Forelimb muscle (tissue), 1 donor: Measurements from ENCODE around the gene INSRR. TPM values are rescaled to one million over a fixed set of nuclear protein-coding genes. Genes with fewer than 3 reads are reported as not detected.
A peak's percentile ranks its signal among the peaks of the same experiment; 100 is the strongest.

Experiments used
- DNase-seq: peaks from one replicate; pipeline ENCODE4 v3.0.0-alpha.2; 2013; ENCODE audit warnings: low read depth
- polyA plus RNA-seq: library from polyadenylated mRNA; unstranded; fragments of 120-200 nt; gene quantifications from one replicate; pipeline ENCODE4 v1.2.1, GENCODE V29; 2013; ENCODE audit not compliant: insufficient read length

INSRR gene
- polyA plus RNA-seq, 1 donor, result 0.70 TPM

- no peak for DNase-seq
These were observed 26.5 kb downstream of the INSRR start for GRCh38 chr1:156832434-156832833.

GRCh38 chr1:156828400-156829124, 30.4 kb downstream of the INSRR start:
- no peak for DNase-seq

GRCh38 chr1:156826630-156827029, 32.3 kb downstream of the INSRR start:
- no peak for DNase-seq

GRCh38 chr1:156823210-156823790, 35.6 kb downstream of the INSRR start:
- no peak for DNase-seq

- DNase-seq, result no peak
These were observed 36.2 kb downstream of the INSRR start for GRCh38 chr1:156822680-156823079.

- no peak for DNase-seq
These were observed 37.1 kb downstream of the INSRR start for GRCh38 chr1:156821801-156822200.

- no peak for DNase-seq
These were observed 42.2 kb downstream of the INSRR start, which contains the start of gene SH2D2A for GRCh38 chr1:156816561-156817328. Gene SH2D2A (minus strand): TSS chr1:156816848. CDS start chr1:156816708, 140 bp downstream.

- DNase-seq, result no peak
These were observed 42.9 kb downstream of the INSRR start for GRCh38 chr1:156815961-156816422.

- DNase-seq, result peak; percentile 81
These were observed 43.5 kb downstream of the INSRR start for GRCh38 chr1:156815307-156815826.

- DNase-seq, result no peak
These were observed 44.2 kb downstream of the INSRR start for GRCh38 chr1:156814571-156815260.

- no peak for DNase-seq
These were observed 45.0 kb downstream of the INSRR start for GRCh38 chr1:156813750-156814570.

- no peak for DNase-seq
These were observed 45.6 kb downstream of the INSRR start for GRCh38 chr1:156813298-156813697.

- DNase-seq, result no peak
These were observed 46.5 kb downstream of the INSRR start for GRCh38 chr1:156812293-156812990.

- DNase-seq, result no peak
These were observed 47.7 kb downstream of the INSRR start for GRCh38 chr1:156811168-156811567.

- no peak for DNase-seq
These were observed 49.1 kb downstream of the INSRR start for GRCh38 chr1:156809711-156810366.

- no peak for DNase-seq
These were observed 49.6 kb downstream of the INSRR start for GRCh38 chr1:156809281-156809680.

GRCh38 chr1:156808186-156809030, 50.5 kb downstream of the INSRR start:
- DNase-seq, result no peak

- DNase-seq, result no peak
These were observed 51.3 kb downstream of the INSRR start for GRCh38 chr1:156807627-156808026.
